NCI-H345 (cell line): ENCODE data around the gene AMZ2.
"Not testable (repeated sequence)": the region's sequence is repeated elsewhere in the genome, so short reads cannot be mapped to it uniquely, and the experiment has no call there.

Source experiments
- DNase-seq: peaks from one replicate; lab custom pipeline; 2025; lab: John Stamatoyannopoulos, UW

Gene AMZ2

DNA sequence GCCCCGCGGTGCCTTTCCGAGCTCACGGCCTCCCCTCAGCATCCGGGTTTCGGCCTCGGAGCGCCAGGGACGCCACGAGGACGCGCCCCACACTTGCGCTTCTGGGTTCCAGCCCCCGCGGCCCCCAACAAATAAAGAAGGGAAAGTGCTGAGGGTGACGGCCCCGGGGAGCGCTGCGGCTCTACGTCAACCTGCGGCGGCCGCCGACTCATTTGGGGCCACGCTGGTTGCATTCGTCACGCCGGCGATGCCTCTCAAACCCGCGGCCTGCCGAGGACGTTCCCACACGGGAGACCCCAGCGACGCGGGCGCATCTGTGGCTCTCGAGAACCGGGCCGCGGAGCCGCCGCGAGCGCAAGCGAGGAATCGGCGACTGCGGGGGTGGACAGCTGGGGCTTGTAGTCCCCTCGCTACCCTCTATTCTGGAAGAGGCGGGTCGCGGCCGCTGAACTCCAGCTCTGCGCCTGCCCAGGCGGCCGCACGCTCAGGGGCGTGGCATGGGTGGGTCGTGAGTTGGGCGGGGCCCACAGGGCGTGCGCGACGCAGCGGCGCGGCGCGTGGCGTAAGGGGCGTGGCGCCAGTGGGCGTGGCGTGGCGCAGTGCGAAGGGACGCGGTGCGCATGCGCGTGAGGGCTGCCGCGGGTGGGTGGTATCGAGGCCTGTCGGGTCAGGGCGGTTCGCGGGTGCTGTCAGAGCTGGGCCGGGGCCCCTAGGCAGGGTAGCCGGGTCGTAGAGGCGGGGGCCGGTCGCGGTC lies at the start of gene AMZ2:
AMZ2 (plus strand) TSS at position 599 of the 754 bp plus-strand sequence. CDS start 2,145 bp downstream, outside the sequence.
- DNase-seq: peak; percentile 94

DNA sequence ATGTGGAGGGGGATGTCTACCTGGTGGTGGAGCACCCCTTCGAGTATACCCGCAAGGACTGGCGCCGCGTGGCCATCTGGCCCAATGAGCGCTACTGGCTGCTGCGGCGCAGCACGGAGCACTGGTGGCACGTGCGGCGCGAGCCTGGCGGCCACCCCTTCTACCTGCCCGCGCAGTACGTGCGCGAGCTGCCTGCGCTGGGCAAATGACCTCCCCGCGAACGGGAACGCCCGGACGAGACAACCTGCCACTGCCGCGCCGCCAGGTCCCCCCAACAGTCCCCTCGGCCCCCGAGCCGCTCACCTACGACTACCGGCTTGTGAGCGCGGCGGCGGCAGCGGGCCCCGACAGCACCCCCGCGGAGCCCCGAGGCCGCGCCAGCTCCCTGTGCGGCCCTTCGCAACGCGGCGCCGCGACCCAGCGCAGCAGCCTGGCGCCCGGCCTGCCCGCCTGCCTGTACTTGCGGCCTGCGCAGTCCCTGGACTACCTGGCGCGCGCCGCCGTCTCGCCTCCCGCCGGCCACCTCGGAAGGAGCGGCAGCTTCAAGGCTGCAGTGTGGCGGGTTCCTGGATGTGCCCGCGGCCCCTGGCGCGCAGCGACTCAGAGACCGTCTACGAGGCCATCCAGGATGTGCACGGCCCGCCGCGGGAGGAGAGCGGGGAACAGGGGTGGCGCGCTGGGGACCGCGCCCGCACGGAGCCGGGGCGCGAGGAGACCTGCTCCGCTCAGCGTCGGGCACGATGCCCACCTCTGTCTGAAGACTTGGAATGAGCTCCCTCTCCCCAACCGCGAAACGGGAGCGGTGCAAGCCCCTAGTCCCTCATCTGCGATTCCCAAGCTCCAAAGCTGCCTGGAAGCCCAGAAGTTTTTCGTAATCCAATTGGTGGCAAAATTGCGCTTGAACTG lies 48.7 kb upstream of the AMZ2 start:
- peak; percentile 35 for DNase-seq

GRCh38 chr17:68199837-68200688 lies 47.8 kb upstream of the AMZ2 start:
- DNase-seq: no peak

- peak; percentile 83 for DNase-seq
Observed at GRCh38 chr17:68200689-68201417, 47.0 kb upstream of the AMZ2 start.

DNA sequence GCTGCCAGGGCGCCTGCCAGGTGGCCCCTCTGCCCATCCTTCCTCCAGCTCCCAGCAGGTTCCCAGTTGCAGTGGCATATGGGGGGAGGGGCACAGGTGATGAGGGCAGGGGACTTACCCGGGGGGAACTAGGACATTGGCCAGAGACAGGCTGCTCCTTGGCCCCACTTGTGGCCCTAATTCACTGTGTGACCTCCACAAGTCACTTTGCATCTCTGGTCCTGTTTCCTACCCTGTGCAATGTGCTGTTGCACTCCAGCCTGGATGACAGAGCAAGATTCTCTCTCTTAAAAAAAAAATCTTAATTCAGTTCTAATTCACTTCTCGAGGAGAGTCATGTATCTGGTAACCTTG lies 46.4 kb upstream of the AMZ2 start:
- not testable (repeated sequence) for DNase-seq

- DNase-seq: not testable (repeated sequence)
Observed at GRCh38 chr17:68202321-68202720, 45.5 kb upstream of the AMZ2 start.

- DNase-seq: peak; percentile 14
Observed at GRCh38 chr17:68204736-68205135, 43.1 kb upstream of the AMZ2 start.

DNA sequence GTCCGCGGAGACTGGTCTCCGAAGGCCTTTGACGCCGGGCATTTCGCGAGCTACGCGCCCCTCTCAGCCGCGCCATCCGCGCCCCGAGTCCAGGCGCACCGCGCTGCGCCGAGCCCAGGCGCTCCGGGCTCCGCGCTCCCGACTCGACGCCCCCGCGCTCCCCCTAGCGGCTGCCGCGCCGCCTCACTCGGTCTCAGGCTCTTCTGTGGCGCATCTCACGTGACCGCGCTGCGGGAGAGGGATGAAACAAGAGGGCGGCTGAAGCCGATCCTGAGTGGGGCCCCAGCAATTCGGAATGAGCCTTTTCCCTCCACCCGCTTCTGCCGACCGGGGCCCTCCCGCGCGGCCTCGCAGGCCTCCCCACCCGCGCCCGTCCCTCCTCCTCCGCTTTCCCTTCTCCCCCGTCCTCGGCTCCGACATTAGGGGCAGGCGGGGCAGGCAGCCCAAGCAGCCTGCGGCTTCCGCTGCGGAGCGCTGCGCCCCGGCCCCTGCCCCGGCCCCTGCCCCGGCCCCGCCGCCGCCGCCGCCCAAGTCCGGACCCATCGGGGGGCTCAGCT lies 42.5 kb upstream of the AMZ2 start:
- DNase-seq: peak; percentile 90

DNA sequence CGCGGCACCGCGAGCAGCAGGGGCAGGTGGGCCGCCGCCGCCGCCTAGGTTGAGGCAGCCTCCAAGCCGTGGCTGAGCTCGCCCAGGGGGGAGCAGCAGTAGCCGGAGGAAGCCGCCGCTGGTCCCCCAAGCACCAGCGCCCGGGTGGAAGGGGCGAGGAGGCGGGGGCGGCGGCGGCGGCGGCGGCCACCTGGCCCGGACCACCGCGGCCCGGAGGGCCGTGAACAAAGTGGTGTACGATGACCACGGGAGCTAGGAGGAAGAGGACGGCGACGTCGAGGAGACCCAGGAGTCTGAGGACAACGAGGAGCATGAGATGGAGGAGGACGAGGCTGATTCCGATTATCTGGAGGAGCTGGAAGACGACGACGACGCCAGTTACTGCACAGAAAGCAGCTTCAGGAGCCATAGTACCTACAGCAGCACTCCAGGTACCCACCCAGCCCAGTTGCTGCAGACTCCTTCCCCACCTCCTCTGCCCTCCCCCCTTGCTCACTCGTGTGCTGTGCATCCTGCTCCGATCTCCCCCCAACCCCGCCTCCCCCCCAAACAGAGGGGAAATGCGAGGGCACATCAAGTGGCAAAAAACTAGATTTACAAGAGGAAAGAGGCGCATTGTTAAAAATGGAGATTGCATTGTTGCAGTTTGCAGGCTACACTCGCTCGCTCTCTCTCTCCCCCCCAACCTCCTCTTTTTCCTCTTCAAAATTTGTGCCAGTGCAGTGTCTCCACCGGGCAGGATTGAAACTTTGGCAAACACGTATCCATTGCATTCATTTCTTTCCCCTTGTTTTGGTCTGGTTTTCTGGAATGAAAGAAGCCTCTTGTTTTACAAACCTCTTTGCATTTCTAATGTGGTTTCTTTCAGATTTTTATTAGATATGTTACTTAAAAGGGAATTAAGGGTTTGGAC lies 41.8 kb upstream of the AMZ2 start:
- peak; percentile 41 for DNase-seq

- no peak for DNase-seq
Observed at GRCh38 chr17:68207651-68208253, 40.1 kb upstream of the AMZ2 start.

GRCh38 chr17:68208651-68209050 lies 39.2 kb upstream of the AMZ2 start:
- not testable (repeated sequence) for DNase-seq

GRCh38 chr17:68209191-68209900 lies 38.5 kb upstream of the AMZ2 start:
- DNase-seq: not testable (repeated sequence)

DNA sequence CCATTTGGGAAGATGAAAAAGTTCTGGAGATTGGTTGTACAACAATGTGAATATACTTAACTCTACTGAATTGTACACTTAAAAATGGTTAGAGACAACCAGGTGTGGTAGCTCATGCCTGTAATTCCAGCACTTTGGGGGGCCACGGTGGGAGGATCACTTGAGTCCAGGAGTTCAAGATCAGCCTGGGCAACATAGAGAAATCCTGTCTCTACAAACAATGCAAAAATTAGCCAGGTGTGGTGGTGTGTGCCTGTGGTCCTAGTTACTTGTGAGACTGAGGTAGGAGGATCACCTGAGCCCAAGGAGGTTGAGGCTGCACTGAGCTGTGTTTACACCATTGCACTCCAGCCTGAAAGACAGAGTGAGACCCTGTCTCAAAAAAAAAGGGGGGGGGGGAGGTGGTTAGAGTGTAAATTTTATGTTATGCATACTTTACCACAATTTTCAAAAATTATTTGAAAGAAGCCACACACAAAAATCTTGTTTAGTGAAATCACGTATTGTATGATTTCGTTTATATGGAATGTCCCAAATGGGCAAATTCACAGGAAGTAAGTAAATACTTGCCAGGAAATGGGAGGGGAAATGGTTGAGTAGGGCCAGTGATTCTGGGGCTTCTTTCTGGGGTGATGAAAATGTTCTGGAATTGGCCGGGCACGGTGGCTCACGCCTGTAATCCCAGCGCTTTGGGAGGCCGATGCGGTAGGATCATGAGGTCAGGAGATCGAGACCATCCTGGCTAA lies 37.1 kb upstream of the AMZ2 start:
- no peak for DNase-seq

DNA sequence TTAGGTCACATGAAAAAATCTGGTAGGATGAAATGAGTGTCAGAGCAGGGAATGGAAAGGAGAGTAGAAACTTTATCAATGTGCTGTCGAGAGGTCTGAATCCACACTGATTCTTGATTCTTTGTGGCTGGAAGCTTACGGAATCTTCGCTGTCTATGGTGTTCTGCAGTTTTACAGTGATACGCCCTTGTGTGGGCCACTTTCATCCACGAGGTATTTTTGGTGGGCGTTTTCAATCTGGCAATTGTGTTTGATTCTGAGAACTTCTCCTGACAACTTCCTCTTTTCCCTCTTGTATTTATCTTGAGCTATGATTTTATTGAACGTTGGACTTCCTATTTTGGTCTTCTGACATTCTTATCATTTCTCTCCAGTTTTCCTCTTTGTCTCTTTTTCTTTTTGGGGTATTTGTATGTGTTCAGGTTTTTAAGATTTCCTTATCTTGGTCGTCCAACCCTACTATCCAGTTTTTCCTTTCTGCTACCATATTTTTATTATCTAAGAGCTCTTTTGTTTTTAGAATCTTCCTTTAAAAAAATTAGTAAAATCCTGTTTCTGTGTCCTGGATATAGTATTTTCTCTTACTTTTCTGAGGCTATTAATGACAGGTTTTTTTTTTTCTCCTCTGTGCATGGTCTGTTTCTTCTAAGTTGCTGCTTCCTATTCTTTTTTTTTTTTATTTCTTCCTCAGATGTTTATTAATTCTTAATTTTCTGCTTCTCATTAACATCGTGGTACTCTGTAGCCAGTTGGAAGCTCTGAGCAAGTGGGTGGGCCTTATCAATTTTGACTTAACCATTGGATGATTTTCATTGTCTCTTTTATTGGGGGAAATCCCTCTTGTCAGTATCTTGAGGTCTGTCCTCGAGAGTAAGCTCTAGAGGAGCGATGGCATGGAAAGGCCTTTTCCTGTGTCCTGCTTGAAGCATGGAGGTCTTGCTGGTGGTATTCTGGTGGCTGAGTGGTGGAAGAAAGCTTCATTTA lies 34.1 kb upstream of the AMZ2 start:
- DNase-seq: not testable (repeated sequence)

GRCh38 chr17:68215453-68215852 lies 32.4 kb upstream of the AMZ2 start:
- DNase-seq: not testable (repeated sequence)

GRCh38 chr17:68219429-68219828 lies 28.4 kb upstream of the AMZ2 start:
- not testable (repeated sequence) for DNase-seq

DNA sequence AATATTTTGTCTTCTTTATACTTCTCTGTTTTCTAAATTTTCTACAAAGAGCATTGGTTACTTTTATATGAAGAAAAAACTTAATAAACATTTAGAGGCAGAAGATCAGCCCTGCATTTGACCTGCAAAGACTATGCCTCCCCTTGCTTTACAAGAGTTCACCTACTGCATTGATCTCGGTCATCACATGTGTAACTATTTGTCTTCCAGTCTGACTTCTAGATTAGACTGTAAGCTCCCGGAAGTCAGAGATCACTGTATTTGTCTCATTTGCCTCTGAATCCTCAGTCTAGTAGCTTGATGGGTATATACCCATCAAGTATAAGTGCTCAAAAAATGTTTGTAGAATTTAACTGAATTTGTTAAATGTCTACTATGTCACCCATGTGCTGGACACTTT lies 27.7 kb upstream of the AMZ2 start:
- not testable (repeated sequence) for DNase-seq
